Measurements from ENCODE around the gene ATP2A3. TPM values are rescaled to one million over a fixed set of nuclear protein-coding genes. Genes with fewer than 3 reads are reported as not detected.

The ATP2A3 gene
- total RNA-seq, 1 experiment from 2014 or later: 13.3 TPM

GRCh38 chr17:3884188-3884587 is 80.0 kb downstream of the ATP2A3 start:
- Histone ChIP-seq H3K27ac (ENCODE audit: insufficient read length, low read depth, low read length) (no peak overlapping the region), H3K4ac (ENCODE audit: low read depth, low read length) (no peak overlapping the region), H4K8ac (replicated peaks; ENCODE audit: insufficient read length, low read depth, low read length) (no peak overlapping the region), H3K9ac (ENCODE audit: extremely low read depth, insufficient read length, low read length) (no peak overlapping the region), H2BK120ac (ENCODE audit: low read depth, low read length, poor library complexity, severe bottlenecking) (no peak overlapping the region), H3K9me3 (ENCODE audit: control insufficient read depth, low read depth, low read length) (no peaks in the 10 kb centered on the region), H4K5ac (ENCODE audit: insufficient read length, low read depth, low read length) (no peak overlapping the region), H3K23me2 (ENCODE audit: insufficient read length, low read depth, low read length, poor library complexity, severe bottlenecking) (no peaks in the 10 kb centered on the region), H2BK5ac (ENCODE audit: insufficient read length, low read length) (no peak overlapping the region), H3K79me2 (ENCODE audit: insufficient read depth, low read length) (no peaks in the 10 kb centered on the region), H2BK15ac (ENCODE audit: low read depth, low read length) (no peak overlapping the region), H3K79me1 (ENCODE audit: insufficient read depth, low read depth, low read length, poor library complexity, severe bottlenecking) (no peaks in the 10 kb centered on the region), H3K18ac (ENCODE audit: insufficient read length, low read depth, low read length) (no peak overlapping the region), H2BK12ac (ENCODE audit: insufficient read length, low read depth, low read length) (no peak overlapping the region), H2AFZ (ENCODE audit: low read length) (no peak overlapping the region), H3K27me3 (ENCODE audit: insufficient read depth, low read length) (no peaks in the 10 kb centered on the region), H3T11ph (ENCODE audit: low read length) (no peak overlapping the region), H3K23ac (ENCODE audit: insufficient read length, low read depth, low read length) (no peak overlapping the region), H3K56ac (ENCODE audit: insufficient read length, low read depth, low read length) (no peak overlapping the region), H2BK20ac (ENCODE audit: low read depth, low read length, poor library complexity, severe bottlenecking) (no peak overlapping the region), H3K4me2 (ENCODE audit: insufficient read depth, insufficient read length, low read length) (no peak overlapping the region), H3K14ac (ENCODE audit: insufficient read depth, low read length) (no peak overlapping the region), H2AK5ac (ENCODE audit: insufficient read length, low read length) (no peak overlapping the region), H4K20me1 (ENCODE audit: control insufficient read depth, insufficient read depth, insufficient read length) (no peaks in the 10 kb centered on the region), H4K91ac (ENCODE audit: insufficient read length, low read depth, low read length) (no peak overlapping the region), H3K4me1 (ENCODE audit: insufficient read depth, low read length) (no peaks in the 10 kb centered on the region)
- H3K9me3 Mint-ChIP-seq: no peaks in the 10 kb centered on the region
- no peak overlapping the region for H3K4me3 Mint-ChIP-seq
- 0 out of 2 replicates have a peak, but pooled peaks cover 2% of the 10 kb centered on the region for H3K27me3 Mint-ChIP-seq (ENCODE audit: low read depth)
- peaks cover 0 to 8% (median 1%) of the 10 kb centered on the region in 3 experiments; a peak in 5 of 7 replicates for H3K36me3 Mint-ChIP-seq (ENCODE audit: insufficient read depth in 1 of 3, low read depth in 3 of 3)
- H3K4me1 Mint-ChIP-seq: peaks cover 12 to 34% of the 10 kb centered on the region in 2 experiments
- DNase-seq: no peak
- WGBS (ENCODE audit: extremely low coverage, insufficient read length, low lambda C conversion rate): no CpG with 5 or more reads among the region's 12 CpGs
- no peak for TF ChIP-seq CTCF (conservative IDR thresholded peaks at IDR 0.05)
- H3K27ac Mint-ChIP-seq: no peak overlapping the region

Data from H9 (cell line).